Measurements from ENCODE around the gene STAT6. TPM values are rescaled to one million over a fixed set of nuclear protein-coding genes. Genes with fewer than 3 reads are reported as not detected.

The STAT6 gene
- total RNA-seq, 1 donor from 2014 or later: 139 TPM

GRCh38 chr12:57150400-57151000 lies 39.3 kb upstream of the STAT6 start:
- DNase-seq (ENCODE audit: low spot score): no peak
- Mint-ChIP-seq H3K27me3 (ENCODE audit: unreplicated experiment) (peaks cover 21% of the 10 kb centered on the region), H3K9me3 (ENCODE audit: unreplicated experiment) (no peaks in the 10 kb centered on the region), H3K36me3 (ENCODE audit: low read depth, unreplicated experiment) (peaks cover 4% of the 10 kb centered on the region), H3K27ac (ENCODE audit: unreplicated experiment) (no peak overlapping the region), H3K4me3 (ENCODE audit: unreplicated experiment) (no peak overlapping the region), H3K4me1 (ENCODE audit: unreplicated experiment) (peaks cover 55% of the 10 kb centered on the region)
- no peak for TF ChIP-seq CTCF (IDR thresholded peaks at IDR 0.05; ENCODE audit: unreplicated experiment)

DNA sequence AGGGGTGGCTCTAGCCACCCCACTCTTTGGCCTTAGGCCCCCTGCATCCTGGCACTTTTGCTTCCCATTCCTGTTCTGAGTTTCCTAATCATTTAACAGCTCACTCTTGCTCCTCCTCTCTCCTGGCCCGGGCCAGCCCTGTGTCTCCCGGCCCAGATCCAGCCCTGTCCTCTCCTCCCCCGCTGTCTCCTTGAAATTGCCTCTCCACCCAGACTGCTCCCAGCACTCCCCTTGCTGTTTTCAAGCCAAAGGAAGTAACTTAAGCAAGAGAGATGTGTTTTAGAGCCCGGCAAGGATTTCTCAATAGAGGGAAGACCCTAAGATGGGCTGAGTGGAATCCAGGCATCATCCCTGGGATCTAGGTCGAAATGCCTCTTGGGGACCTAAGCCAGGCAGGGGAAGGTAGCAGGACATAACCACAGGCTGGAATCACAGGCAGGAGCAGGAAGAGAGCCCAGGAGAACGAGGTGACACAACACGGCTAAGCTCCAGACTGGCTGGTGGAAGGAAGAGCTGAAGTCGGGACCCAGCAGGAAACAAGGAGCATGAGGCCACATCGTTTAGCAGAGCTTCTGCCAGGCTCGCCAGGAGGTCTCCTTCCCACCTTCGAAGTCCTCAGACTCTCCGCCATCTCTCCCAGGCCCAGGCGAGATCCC lies 38.2 kb upstream of the STAT6 start:
- H3K4me1 Mint-ChIP-seq (ENCODE audit: unreplicated experiment): peaks cover 55% of the 10 kb centered on the region
- H3K27ac Mint-ChIP-seq (ENCODE audit: unreplicated experiment): peak overlapping the region; percentile 34
- H3K9me3 Mint-ChIP-seq (ENCODE audit: unreplicated experiment): no peaks in the 10 kb centered on the region
- no peak for DNase-seq (ENCODE audit: low spot score)
- TF ChIP-seq CTCF (IDR thresholded peaks at IDR 0.05; ENCODE audit: unreplicated experiment): no peak
- peak overlapping the region; percentile 65 for H3K4me3 Mint-ChIP-seq (ENCODE audit: unreplicated experiment)
- H3K36me3 Mint-ChIP-seq (ENCODE audit: low read depth, unreplicated experiment): peaks cover 5% of the 10 kb centered on the region
- peaks cover 23% of the 10 kb centered on the region for H3K27me3 Mint-ChIP-seq (ENCODE audit: unreplicated experiment)

DNA sequence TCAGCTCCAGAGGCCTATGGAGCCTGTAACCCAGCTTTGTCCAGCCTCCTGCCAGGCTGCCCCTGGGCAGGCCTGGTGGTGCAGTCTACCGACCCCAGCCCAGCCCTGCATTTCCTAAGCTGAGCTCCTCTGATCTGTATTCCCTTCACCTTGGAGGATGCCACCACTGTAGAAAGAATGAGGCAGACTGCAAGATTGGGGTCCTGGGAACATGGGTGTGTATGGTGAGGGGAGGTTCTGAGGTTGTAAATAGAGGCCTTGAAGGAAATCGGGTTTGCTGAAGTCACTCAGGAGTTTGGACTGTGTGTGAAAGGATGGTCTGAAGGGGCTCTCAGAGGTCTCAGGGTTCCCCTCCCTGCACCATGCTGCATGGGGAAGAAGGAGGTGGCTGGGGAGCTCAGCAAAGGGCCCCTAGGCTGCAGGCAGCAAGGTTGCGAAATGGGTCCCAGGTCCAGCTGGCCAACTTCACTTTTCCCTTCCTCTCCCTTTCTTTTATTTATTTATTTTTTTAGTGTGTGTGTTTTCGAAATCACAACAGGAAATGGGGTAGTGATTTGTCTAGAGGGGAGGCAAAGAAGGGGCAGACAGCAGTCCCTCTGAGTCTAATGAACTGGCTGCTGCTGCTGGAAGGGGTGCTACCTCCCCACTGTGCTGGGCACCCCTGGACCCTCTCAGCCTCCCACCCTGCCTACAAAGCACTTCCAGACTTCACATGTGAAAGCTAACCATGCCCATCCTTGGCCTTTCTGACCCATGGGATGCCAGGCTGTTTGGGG lies 37.5 kb upstream of the STAT6 start:
- no peak overlapping the region for H3K4me3 Mint-ChIP-seq (ENCODE audit: unreplicated experiment)
- no peak for TF ChIP-seq CTCF (IDR thresholded peaks at IDR 0.05; ENCODE audit: unreplicated experiment)
- no peaks in the 10 kb centered on the region for H3K9me3 Mint-ChIP-seq (ENCODE audit: unreplicated experiment)
- H3K36me3 Mint-ChIP-seq (ENCODE audit: low read depth, unreplicated experiment): peaks cover 9% of the 10 kb centered on the region
- no peak overlapping the region for H3K27ac Mint-ChIP-seq (ENCODE audit: unreplicated experiment)
- peaks cover 55% of the 10 kb centered on the region for H3K4me1 Mint-ChIP-seq (ENCODE audit: unreplicated experiment)
- no peak for DNase-seq (ENCODE audit: low spot score)
- H3K27me3 Mint-ChIP-seq (ENCODE audit: unreplicated experiment): peaks cover 23% of the 10 kb centered on the region

- Mint-ChIP-seq H3K27me3 (ENCODE audit: unreplicated experiment) (peaks cover 16% of the 10 kb centered on the region), H3K36me3 (ENCODE audit: low read depth, unreplicated experiment) (peaks cover 6% of the 10 kb centered on the region), H3K9me3 (ENCODE audit: unreplicated experiment) (no peaks in the 10 kb centered on the region), H3K4me1 (ENCODE audit: unreplicated experiment) (peaks cover 52% of the 10 kb centered on the region), H3K27ac (ENCODE audit: unreplicated experiment) (peak within 1 kb of the TSS; percentile 67), H3K4me3 (ENCODE audit: unreplicated experiment) (no peak within 1 kb of the TSS)
- TF ChIP-seq CTCF (IDR thresholded peaks at IDR 0.05; ENCODE audit: unreplicated experiment): no peak
- no peak for DNase-seq (ENCODE audit: low spot score)
Observed at GRCh38 chr12:57146961-57147944, 36.1 kb upstream of the STAT6 start, which contains the start of gene LRP1-AS. TSS of gene LRP1-AS (minus strand) at chr12:57147619.
